Thoracic aorta endothelial cell (primary cell): ENCODE measurements around the gene IL19. TPM values are rescaled to one million over a fixed set of nuclear protein-coding genes. Genes with fewer than 3 reads are reported as not detected.

Experiments
- small RNA-seq: library from RNA; depleted of rRNA; stranded (forward); fragments of <200 nt; gene quantifications from one replicate; pipeline ENCODE3, GENCODE V24; 2012
- total RNA-seq: library from RNA; depleted of rRNA; stranded (reverse); fragments of >200 nt; gene quantifications from 2 replicates; pipeline ENCODE4 v1.2.3, GENCODE V29; 2012

Gene IL19
- not detected in 2 replicates for total RNA-seq

GRCh38 chr1:206770531-206771337 is at the start of gene IL19:
Gene IL19, plus strand, starts transcription at chr1:206770773. Its CDS starts 65,890 bp downstream, at chr1:206836663.

GRCh38 chr1:206772243-206772937 is 1.8 kb downstream of the IL19 start, which contains the start of gene IL10:
Gene IL10, minus strand, starts transcription at chr1:206772494. Its CDS starts 59 bp downstream, at chr1:206772435.

DNA sequence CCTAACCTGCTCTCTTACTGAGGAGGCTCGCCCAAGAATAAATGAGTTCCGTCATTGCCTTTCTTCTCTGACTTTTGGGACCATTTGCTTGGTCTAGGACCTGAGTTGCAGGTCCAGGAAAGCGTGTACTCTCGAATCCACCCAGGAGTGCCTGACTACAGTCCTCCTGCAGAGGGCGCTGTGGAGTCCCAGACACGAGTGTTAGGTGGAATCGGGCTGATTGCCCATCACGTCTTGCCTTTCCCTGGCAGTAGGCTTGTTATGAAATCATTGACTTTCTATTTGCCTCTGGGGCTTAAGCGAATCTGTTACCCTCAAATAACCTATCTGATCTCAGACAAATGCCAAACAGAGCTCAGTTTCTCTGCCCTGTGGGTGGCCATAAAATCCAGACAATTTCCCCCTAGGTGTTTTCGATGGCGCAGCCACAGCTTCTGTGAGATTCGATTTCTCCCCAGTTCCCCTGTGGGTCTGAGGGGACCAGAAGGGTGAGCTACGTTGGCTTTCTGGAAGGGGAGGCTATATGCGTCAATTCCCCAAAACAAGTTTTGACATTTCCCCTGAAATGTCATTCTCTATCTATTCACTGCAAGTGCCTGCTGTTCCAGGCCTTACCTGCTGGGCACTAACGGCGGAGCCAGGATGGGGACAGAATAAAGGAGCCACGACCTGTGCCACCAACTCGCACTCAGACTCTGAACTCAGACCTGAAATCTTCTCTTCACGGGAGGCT is 94.5 kb downstream of the IL19 start, which contains the start of gene IL20:
TSS of gene IL20 (plus strand) at position 685 of the 733 bp plus-strand sequence. CDS start 230 bp downstream, outside the sequence.

Small RNAs within 50 kb of the gene (small RNA-seq; reads per million reads assigned to genes)
- gene RF00019, result not detected

Other genes starting within 250 kb of the IL19 start
- gene EIF2D, start 158.3 kb upstream of the IL19 start, total RNA-seq, result 52.4 and 59.4 TPM in 2 replicates
- 13.4 and 22.4 TPM in 2 replicates for gene DYRK3, start 135.2 kb upstream of the IL19 start, total RNA-seq
- gene MAPKAPK2, start 85.9 kb upstream of the IL19 start, total RNA-seq, result 29.9 and 38.1 TPM in 2 replicates
- not detected in 2 replicates for gene IL10, start 1.7 kb downstream of the IL19 start, total RNA-seq
- not detected in 2 replicates for gene IL20, start 94.8 kb downstream of the IL19 start, total RNA-seq
- not detected in 2 replicates for gene IL24, start 126.7 kb downstream of the IL19 start, total RNA-seq
- 0.14 TPM in 1 of 2 replicates, not detected in the other for gene FCMR, start 151.2 kb downstream of the IL19 start, total RNA-seq
- not detected in 2 replicates for gene PIGR, start 175.7 kb downstream of the IL19 start, total RNA-seq
- not detected in 2 replicates for gene FCAMR, start 199.7 kb downstream of the IL19 start, total RNA-seq